NB4 (cell line): ENCODE measurements around the gene NCOA1.

Experiments
- POLR2A ChIP-seq: IDR thresholded peaks from 2 replicates; pipeline ENCODE4 v1.6.1; 2011; ENCODE audit warnings: mild to moderate bottlenecking; ENCODE audit not compliant: insufficient read length; ENCODE audit errors: extremely low read depth
- TF ChIP-seq, protein P1 (sequence below): IDR thresholded peaks from one replicate; pipeline ENCODE4 v1.5.1; 2012; ENCODE audit warnings: low read depth, low read length

DNA sequence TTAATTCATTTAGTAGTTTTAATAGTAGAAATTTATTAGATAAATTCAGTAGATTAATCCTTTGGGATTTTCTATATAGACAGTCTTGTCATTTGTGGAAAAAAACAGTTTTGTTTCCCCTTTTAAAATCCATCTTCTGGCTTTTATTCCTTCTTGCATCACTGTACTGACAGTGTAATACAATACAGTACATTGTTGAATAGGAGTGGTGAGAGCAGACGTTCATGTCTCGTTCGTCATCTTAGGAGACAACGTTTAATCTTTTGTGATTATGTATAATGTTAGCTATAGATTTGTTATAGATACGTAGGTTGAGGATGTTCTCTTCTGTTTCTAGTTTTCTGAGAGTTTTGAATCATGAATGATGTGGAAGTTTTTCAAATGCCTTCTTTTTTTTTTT, 61.8 kb downstream of the NCOA1 start:
- TF ChIP-seq, protein P1, sequence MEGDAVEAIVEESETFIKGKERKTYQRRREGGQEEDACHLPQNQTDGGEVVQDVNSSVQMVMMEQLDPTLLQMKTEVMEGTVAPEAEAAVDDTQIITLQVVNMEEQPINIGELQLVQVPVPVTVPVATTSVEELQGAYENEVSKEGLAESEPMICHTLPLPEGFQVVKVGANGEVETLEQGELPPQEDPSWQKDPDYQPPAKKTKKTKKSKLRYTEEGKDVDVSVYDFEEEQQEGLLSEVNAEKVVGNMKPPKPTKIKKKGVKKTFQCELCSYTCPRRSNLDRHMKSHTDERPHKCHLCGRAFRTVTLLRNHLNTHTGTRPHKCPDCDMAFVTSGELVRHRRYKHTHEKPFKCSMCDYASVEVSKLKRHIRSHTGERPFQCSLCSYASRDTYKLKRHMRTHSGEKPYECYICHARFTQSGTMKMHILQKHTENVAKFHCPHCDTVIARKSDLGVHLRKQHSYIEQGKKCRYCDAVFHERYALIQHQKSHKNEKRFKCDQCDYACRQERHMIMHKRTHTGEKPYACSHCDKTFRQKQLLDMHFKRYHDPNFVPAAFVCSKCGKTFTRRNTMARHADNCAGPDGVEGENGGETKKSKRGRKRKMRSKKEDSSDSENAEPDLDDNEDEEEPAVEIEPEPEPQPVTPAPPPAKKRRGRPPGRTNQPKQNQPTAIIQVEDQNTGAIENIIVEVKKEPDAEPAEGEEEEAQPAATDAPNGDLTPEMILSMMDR, result no peak
- TF ChIP-seq POLR2A, result no peak
